Stomach (tissue), 9 donors: Measurements from ENCODE around the gene MAPRE3. TPM values are rescaled to one million over a fixed set of nuclear protein-coding genes. Genes with fewer than 3 reads are reported as not detected.

Experiments
- DNase-seq, 2 donors: peaks; one replicate each; pipeline versions ENCODE4 v3.0.0 to v3.0.0-alpha.2; 2013 to 2019
- H3K27ac ChIP-seq, 5 donors: fragments of 200-600 bp in 4 of 5; sonication (generic) in 4 of 5; one replicate each; pipeline ENCODE4 v1.5.1; 2013 to 2019; ENCODE audit warnings: mild to moderate bottlenecking in 1 of 5, moderate library complexity in 1 of 5
- H3K27me3 ChIP-seq, 3 donors: fragments of 200-600 bp; sonication (generic); one replicate each; pipeline ENCODE4 v1.5.1; 2017 to 2019; ENCODE audit warnings: mixed run types in 1 of 3
- H3K36me3 ChIP-seq, 4 donors: fragments of 200-600 bp; sonication (generic); 1 replicate in 3 of 4; 2 replicates in 1 of 4; pipeline ENCODE4 v1.5.1; 2016 to 2019
- H3K4me1 ChIP-seq, 4 donors: fragments of 200-600 bp; sonication (generic); one replicate each; pipeline ENCODE4 v1.5.1; 2016 to 2019
- H3K4me3 ChIP-seq, 4 donors: fragments of 200-600 bp; sonication (generic) in 3 of 4; one replicate each; pipeline ENCODE4 v1.5.1; 2016 to 2019; ENCODE audit warnings: mild to moderate bottlenecking in 1 of 4
- H3K9me3 ChIP-seq, 4 donors: fragments of 200-600 bp; sonication (generic); one replicate each; pipeline ENCODE4 v1.5.1; 2016 to 2019
- EP300 ChIP-seq: sonication (generic); formaldehyde crosslinking; IDR thresholded peaks from one replicate; pipeline ENCODE4 v1.6.1; 2017; ENCODE audit warnings: antibody characterized with exemption
- POLR2A ChIP-seq, 4 donors: fragments of 450-650 bp; IDR thresholded peaks; one replicate each; pipeline ENCODE4 v1.6.1; 2016; ENCODE audit warnings: antibody characterized with exemption in 4 of 4, control low read depth in 2 of 4, mild to moderate bottlenecking in 1 of 4, moderate library complexity in 1 of 4
- POLR2AphosphoS5 ChIP-seq, 3 donors: sonication (generic); formaldehyde crosslinking; IDR thresholded peaks; one replicate each; pipeline ENCODE4 v1.6.1; 2016; ENCODE audit warnings: antibody characterized with exemption in 3 of 3
- WGBS, 5 donors: extraction: QIAGEN DNeasy Blood & Tissue Kit in 3 of 5; methylation state at CpG; one replicate each; pipeline versions ENCODE4 v1.1.5 to v1.1.7; 2013 to 2018; 5-methylcytosine and 5-hydroxymethylcytosine counted together
- intact Hi-C: fragments of 100-400 bp; cut with DNase I; formaldehyde crosslinking; loops from one replicate; pipeline ENCODE4 v1.15.1; 2023; ENCODE audit warnings: low total_unique reads
- polyA plus RNA-seq, 3 donors: library from polyadenylated mRNA; stranded (reverse); fragments of 200-250 nt; gene quantifications; one replicate each; pipeline ENCODE4 v1.2.3, GENCODE V29; 2013
- total RNA-seq, 5 donors: library from RNA; depleted of rRNA; stranded (reverse); fragments of >200 nt; gene quantifications; one replicate each; pipeline versions ENCODE4 v1.1.0 to v1.2.3, GENCODE V29; 2014 to 2016
- TF ChIP-seq, protein P1 (sequence below), 7 experiments: fragments of 450-650 bp in 4 of 7; fragments of 200-600 bp in 3 of 7; sonication (generic) in 3 of 7; IDR thresholded peaks; one replicate each; pipeline ENCODE4 v1.5.1; 2016 to 2019; ENCODE audit warnings: antibody characterized with exemption in 7 of 7, control low read depth in 2 of 7, mild to moderate bottlenecking in 1 of 7
- donor health status: healthy with polysubstance abuse.
- donor health status: Bipolar disorder and iron deficiency.
- donor health status: healthy.

The MAPRE3 gene
- total and polyA plus RNA-seq, 8 donors, result 7.0 to 24.1 (median 13.6) TPM

DNA sequence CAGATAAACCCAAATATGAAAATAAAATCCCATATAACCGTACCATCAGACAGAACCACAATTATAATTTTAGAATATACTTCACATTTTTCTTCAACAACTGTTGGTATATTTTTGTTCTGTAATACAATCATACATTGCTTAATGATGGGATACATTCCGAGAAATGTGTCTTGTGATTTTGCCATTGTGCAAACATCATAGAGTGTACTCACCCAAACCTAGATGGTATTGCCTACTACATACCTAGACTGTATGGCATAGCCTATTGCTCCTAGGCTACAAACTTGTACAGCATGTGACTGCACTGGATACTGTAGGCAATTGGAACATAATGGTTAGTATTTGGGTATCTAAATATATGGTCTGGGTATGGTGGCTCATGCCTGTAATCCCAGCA is 30.6 kb downstream of the MAPRE3 start:
- no peak for DNase-seq
- Histone ChIP-seq H3K27me3 (no peaks in the 10 kb centered on the region), H3K36me3 (no peaks in the 10 kb centered on the region), H3K4me1 (no peaks in the 10 kb centered on the region), H3K4me3 (no peak overlapping the region), H3K27ac (no peak overlapping the region), H3K9me3 (no peaks in the 10 kb centered on the region)
- TF ChIP-seq, protein P1, sequence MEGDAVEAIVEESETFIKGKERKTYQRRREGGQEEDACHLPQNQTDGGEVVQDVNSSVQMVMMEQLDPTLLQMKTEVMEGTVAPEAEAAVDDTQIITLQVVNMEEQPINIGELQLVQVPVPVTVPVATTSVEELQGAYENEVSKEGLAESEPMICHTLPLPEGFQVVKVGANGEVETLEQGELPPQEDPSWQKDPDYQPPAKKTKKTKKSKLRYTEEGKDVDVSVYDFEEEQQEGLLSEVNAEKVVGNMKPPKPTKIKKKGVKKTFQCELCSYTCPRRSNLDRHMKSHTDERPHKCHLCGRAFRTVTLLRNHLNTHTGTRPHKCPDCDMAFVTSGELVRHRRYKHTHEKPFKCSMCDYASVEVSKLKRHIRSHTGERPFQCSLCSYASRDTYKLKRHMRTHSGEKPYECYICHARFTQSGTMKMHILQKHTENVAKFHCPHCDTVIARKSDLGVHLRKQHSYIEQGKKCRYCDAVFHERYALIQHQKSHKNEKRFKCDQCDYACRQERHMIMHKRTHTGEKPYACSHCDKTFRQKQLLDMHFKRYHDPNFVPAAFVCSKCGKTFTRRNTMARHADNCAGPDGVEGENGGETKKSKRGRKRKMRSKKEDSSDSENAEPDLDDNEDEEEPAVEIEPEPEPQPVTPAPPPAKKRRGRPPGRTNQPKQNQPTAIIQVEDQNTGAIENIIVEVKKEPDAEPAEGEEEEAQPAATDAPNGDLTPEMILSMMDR (IDR thresholded peaks at IDR 0.05), result no peak
- 94 to 97% (median 96%) methylated on average over 2 of the region's 2 CpGs for WGBS, 5 donors
- intact Hi-C loops, result no loop called here

DNA sequence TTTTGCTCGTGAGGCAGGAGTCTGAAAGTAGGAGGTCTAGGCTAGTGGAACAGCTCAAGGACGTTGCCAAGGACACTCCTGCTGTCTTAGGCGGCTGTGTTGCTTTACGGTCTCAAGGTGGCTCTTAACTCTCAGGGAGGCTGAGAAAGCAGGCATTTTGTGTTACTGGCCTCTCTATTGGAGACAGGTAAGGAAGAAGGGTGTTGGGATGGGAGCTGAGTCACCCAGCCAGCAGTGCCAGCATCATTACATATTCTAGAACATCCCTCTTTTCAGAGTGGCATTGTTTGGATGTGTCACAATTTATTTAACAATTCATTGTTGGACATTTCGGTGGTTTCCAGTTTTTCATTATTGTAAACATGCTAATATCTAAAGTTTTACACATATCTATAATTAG is 31.5 kb downstream of the MAPRE3 start:
- Histone ChIP-seq H3K36me3 (no peaks in the 10 kb centered on the region), H3K4me1 (peaks cover 0 to under 1% (median 0%) of the 10 kb centered on the region in 4 donors), H3K9me3 (no peaks in the 10 kb centered on the region), H3K27ac (no peak overlapping the region), H3K4me3 (no peak overlapping the region), H3K27me3 (no peaks in the 10 kb centered on the region)
- TF ChIP-seq, protein P1 (IDR thresholded peaks at IDR 0.05), result no peak
- TF ChIP-seq POLR2AphosphoS5 (IDR thresholded peaks at IDR 0.05), result no peak
- no peak for TF ChIP-seq EP300
- TF ChIP-seq POLR2A (IDR thresholded peaks at IDR 0.05), result no peak
- 59 to 72% (median 65%) methylated on average over 5 of the region's 5 CpGs for WGBS, 5 donors
- intact Hi-C loops, result no loop called here
- peak in 1 of 2 donors; percentile 44 for DNase-seq

DNA sequence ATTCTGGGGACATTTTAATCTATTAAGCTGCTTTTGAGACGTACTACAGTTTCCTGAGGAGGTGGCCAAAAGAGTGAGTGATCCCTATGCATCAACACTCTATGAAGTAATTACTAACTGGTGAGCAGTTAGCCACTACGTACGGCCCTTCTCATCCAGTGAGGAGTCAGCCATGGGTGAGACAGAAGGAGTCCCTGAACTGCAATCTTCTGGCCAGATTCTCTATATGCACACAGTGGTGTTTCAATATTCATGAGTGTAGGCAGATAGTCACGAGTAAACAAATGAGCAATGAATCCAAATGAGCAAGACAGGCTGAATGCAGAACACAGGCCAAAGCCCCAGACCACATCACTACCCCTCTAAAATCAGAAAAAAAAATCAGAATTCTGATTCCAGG is 32.6 kb downstream of the MAPRE3 start:
- no peak for DNase-seq
- WGBS, 5 donors, result 91 to 92% (median 92%) methylated on average over 4 of the region's 4 CpGs
- Histone ChIP-seq H3K9me3 (no peaks in the 10 kb centered on the region), H3K4me3 (no peak overlapping the region), H3K27me3 (no peaks in the 10 kb centered on the region), H3K36me3 (no peaks in the 10 kb centered on the region), H3K4me1 (peaks cover 0 to 6% (median 2%) of the 10 kb centered on the region in 4 donors), H3K27ac (no peak overlapping the region)
- TF ChIP-seq POLR2A (IDR thresholded peaks at IDR 0.05) (no peak), EP300 (no peak), POLR2AphosphoS5 (IDR thresholded peaks at IDR 0.05) (no peak)
- TF ChIP-seq, protein P1 (IDR thresholded peaks at IDR 0.05), result no peak
- intact Hi-C loops, result no loop called here

DNA sequence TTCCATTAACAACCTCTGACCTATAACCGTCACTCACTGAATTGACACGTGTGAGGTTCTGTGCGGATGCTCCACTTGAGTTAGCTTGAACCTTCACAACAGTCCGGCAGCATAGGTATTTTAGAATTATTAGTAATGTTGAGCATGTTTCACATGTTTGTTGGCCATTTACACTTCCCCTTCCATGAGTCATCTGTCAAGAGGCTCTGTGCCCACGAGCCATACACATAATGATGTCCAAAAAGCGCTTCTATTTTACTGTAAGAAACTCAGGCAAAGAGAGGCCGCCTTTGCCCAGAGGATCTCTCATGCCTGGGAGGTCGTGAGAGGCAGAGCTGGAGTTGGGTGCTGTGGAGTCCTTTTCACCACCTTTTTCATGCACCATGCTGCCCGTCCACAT is 33.4 kb downstream of the MAPRE3 start:
- Histone ChIP-seq H3K4me1 (peaks cover 0 to 6% (median 2%) of the 10 kb centered on the region in 4 donors), H3K4me3 (no peak overlapping the region), H3K9me3 (no peaks in the 10 kb centered on the region), H3K36me3 (no peaks in the 10 kb centered on the region), H3K27me3 (no peaks in the 10 kb centered on the region), H3K27ac (no peak overlapping the region)
- intact Hi-C loops, result no loop called here
- no peak for DNase-seq
- TF ChIP-seq, protein P1 (IDR thresholded peaks at IDR 0.05), result no peak
- TF ChIP-seq POLR2AphosphoS5 (IDR thresholded peaks at IDR 0.05), result no peak
- TF ChIP-seq EP300, result no peak
- TF ChIP-seq POLR2A (IDR thresholded peaks at IDR 0.05), result no peak
- WGBS, 5 donors, result 73 to 85% (median 80%) methylated on average over 9 of the region's 9 CpGs
